ENCODE results near the gene ALKBH6. TPM values are rescaled to one million over a fixed set of nuclear protein-coding genes. Genes with fewer than 3 reads are reported as not detected.

Gene ALKBH6
- total and polyA plus RNA-seq, 2 of the 13 experiments (the other 11 are each of a cell fraction or from before 2014, with no cell fraction given): 13.7 to 18.1 TPM

- TF ChIP-seq ZNF280B (CRISPR knock-in tag; IDR thresholded peaks at IDR 0.05; ENCODE audit: borderline replicate concordance) (peak; percentile 55; the same call in 1 of the 2 replicates), HNF4G (IDR thresholded peaks at IDR 0.05; ENCODE audit: borderline replicate concordance, low read depth, low read length) (no peak), HNF4G (CRISPR knock-in tag; IDR thresholded peaks at IDR 0.05; ENCODE audit: borderline replicate concordance, low read depth) (0 out of 2 replicates have a peak, but pooled peaks have one; percentile 20), ZNF761 (CRISPR knock-in tag; conservative IDR thresholded peaks at IDR 0.05) (peak; percentile 61), TIGD3 (CRISPR knock-in tag; IDR thresholded peaks at IDR 0.05; ENCODE audit: borderline replicate concordance) (peak; percentile 93; the same call in 1 of the 2 replicates), SMAD3 (CRISPR knock-in tag; IDR thresholded peaks at IDR 0.05) (peak; percentile 82), PITX1 (CRISPR knock-in tag; IDR thresholded peaks at IDR 0.05) (peak; percentile 88), EEA1 (CRISPR knock-in tag; IDR thresholded peaks at IDR 0.05; ENCODE audit: borderline replicate concordance) (no peak), YEATS4 (CRISPR knock-in tag; IDR thresholded peaks at IDR 0.05; ENCODE audit: borderline replicate concordance) (peak; percentile 87), XBP1 (CRISPR knock-in tag; IDR thresholded peaks at IDR 0.05) (0 out of 2 replicates have a peak, but pooled peaks have one; percentile 58), MTA1 (CRISPR knock-in tag; IDR thresholded peaks at IDR 0.05; ENCODE audit: borderline replicate concordance) (peak; percentile 84; the same call in 1 of the 2 replicates), ZBTB20 (CRISPR knock-in tag; IDR thresholded peaks at IDR 0.05; ENCODE audit: borderline replicate concordance, low read depth) (peak; percentile 92), REPIN1 (CRISPR knock-in tag; IDR thresholded peaks at IDR 0.05; ENCODE audit: borderline replicate concordance, low read depth) (peak; percentile 34; the same call in 1 of the 2 replicates), FOSL2 (CRISPR knock-in tag; IDR thresholded peaks at IDR 0.05) (peak; percentile 46; the same call in 1 of the 2 replicates), NONO (IDR thresholded peaks at IDR 0.05) (no peak), NONO (CRISPR knock-in tag; conservative IDR thresholded peaks at IDR 0.05) (no peak; the same call in 1 of the 2 replicates), THAP8 (CRISPR knock-in tag; IDR thresholded peaks at IDR 0.05; ENCODE audit: borderline replicate concordance) (peak; percentile 100), GTF3A (CRISPR knock-in tag; conservative IDR thresholded peaks at IDR 0.05) (no peak)
- TF ChIP-seq, protein P1, sequence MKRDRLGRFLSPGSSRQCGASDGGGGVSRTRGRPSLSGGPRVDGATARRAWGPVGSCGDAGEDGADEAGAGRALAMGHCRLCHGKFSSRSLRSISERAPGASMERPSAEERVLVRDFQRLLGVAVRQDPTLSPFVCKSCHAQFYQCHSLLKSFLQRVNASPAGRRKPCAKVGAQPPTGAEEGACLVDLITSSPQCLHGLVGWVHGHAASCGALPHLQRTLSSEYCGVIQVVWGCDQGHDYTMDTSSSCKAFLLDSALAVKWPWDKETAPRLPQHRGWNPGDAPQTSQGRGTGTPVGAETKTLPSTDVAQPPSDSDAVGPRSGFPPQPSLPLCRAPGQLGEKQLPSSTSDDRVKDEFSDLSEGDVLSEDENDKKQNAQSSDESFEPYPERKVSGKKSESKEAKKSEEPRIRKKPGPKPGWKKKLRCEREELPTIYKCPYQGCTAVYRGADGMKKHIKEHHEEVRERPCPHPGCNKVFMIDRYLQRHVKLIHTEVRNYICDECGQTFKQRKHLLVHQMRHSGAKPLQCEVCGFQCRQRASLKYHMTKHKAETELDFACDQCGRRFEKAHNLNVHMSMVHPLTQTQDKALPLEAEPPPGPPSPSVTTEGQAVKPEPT (CRISPR knock-in tag; IDR thresholded peaks at IDR 0.05; ENCODE audit: low read depth): no peak
- TF ChIP-seq, protein P2, sequence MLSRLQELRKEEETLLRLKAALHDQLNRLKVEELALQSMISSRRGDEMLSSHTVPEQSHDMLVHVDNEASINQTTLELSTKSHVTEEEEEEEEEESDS (CRISPR knock-in tag; IDR thresholded peaks at IDR 0.05; ENCODE audit: borderline replicate concordance): no peak
Measured at GRCh38 chr19:36054119-36054732, 40.2 kb upstream of the ALKBH6 start, which contains the start of gene THAP8 (continued).

Measured in HepG2 (cell line).